HEK293 (cell line): ENCODE results near the gene AMT.

ENCODE experiments used
- FEZF1 ChIP-seq: fragments of 450-650 bp; formaldehyde crosslinking; IDR thresholded peaks from 2 replicates; pipeline ENCODE4 v1.5.1; 2016; ENCODE audit warnings: missing biosample characterization, missing genetic modification characterization
- GLI2 ChIP-seq: fragments of 450-650 bp; formaldehyde crosslinking; IDR thresholded peaks from 2 replicates; pipeline ENCODE4; 2017; ENCODE audit warnings: missing biosample characterization, missing genetic modification characterization, low read depth, borderline replicate concordance
- HOXC10 ChIP-seq: sonication (generic); formaldehyde crosslinking; IDR thresholded peaks from 2 replicates; pipeline ENCODE4 v1.8.1; 2023; ENCODE audit warnings: mild to moderate bottlenecking, missing genetic modification reagents
- SP7 ChIP-seq: fragments of 450-650 bp; formaldehyde crosslinking; IDR thresholded peaks from 2 replicates; pipeline ENCODE4 v1.5.1; 2016; ENCODE audit warnings: missing biosample characterization, missing genetic modification characterization
- ZBTB10 ChIP-seq: fragments of 450-650 bp; formaldehyde crosslinking; IDR thresholded peaks from 2 replicates; pipeline ENCODE4 v1.5.1; 2016; ENCODE audit warnings: missing biosample characterization, missing genetic modification characterization
- ZBTB20 ChIP-seq: fragments of 450-650 bp; formaldehyde crosslinking; IDR thresholded peaks from 2 replicates; pipeline ENCODE4 v1.5.1; 2016; ENCODE audit warnings: missing biosample characterization, missing genetic modification characterization
- ZNF114 ChIP-seq: fragments of 450-650 bp; formaldehyde crosslinking; IDR thresholded peaks from 2 replicates; pipeline ENCODE4 v1.5.0; 2017; ENCODE audit warnings: missing biosample characterization, missing genetic modification characterization
- ZNF157 ChIP-seq: fragments of 450-650 bp; formaldehyde crosslinking; IDR thresholded peaks from 2 replicates; pipeline ENCODE4 v1.5.1; 2016; ENCODE audit warnings: missing biosample characterization, missing genetic modification characterization
- ZNF174 ChIP-seq: fragments of 450-650 bp; formaldehyde crosslinking; IDR thresholded peaks from 2 replicates; pipeline ENCODE4 v1.5.0; 2017; ENCODE audit warnings: missing biosample characterization, mild to moderate bottlenecking, missing genetic modification characterization
- ZNF19 ChIP-seq: fragments of 450-650 bp; formaldehyde crosslinking; IDR thresholded peaks from 2 replicates; pipeline ENCODE4; 2016; ENCODE audit warnings: missing biosample characterization, missing genetic modification characterization, low read depth
- ZNF280C ChIP-seq: fragments of 450-650 bp; formaldehyde crosslinking; IDR thresholded peaks from 2 replicates; pipeline ENCODE4 v1.5.1; 2016; ENCODE audit warnings: missing biosample characterization, missing genetic modification characterization
- ZNF311 ChIP-seq: fragments of 450-650 bp; formaldehyde crosslinking; IDR thresholded peaks from 2 replicates; pipeline ENCODE4 v1.5.1; 2017; ENCODE audit warnings: missing biosample characterization, missing genetic modification characterization, borderline replicate concordance
- ZNF473 ChIP-seq: fragments of 450-650 bp; formaldehyde crosslinking; IDR thresholded peaks from 2 replicates; pipeline ENCODE4 v1.5.1; 2017; ENCODE audit warnings: missing biosample characterization, missing genetic modification characterization
- ZNF560 ChIP-seq: fragments of 450-650 bp; formaldehyde crosslinking; IDR thresholded peaks from 2 replicates; pipeline ENCODE4 v1.5.1; 2017; ENCODE audit warnings: missing biosample characterization, missing genetic modification characterization, borderline replicate concordance
- ZNF561 ChIP-seq: fragments of 450-650 bp; IDR thresholded peaks from 2 replicates; pipeline ENCODE4 v1.5.1; 2018; ENCODE audit warnings: missing biosample characterization, missing genetic modification characterization, borderline replicate concordance
- ZNF596 ChIP-seq: fragments of 450-650 bp; IDR thresholded peaks from 2 replicates; pipeline ENCODE4 v1.5.0; 2018; ENCODE audit warnings: missing biosample characterization, mild to moderate bottlenecking, missing genetic modification characterization, moderate library complexity
- ZNF645 ChIP-seq: fragments of 450-650 bp; formaldehyde crosslinking; IDR thresholded peaks from 2 replicates; pipeline ENCODE4; 2016; ENCODE audit warnings: missing biosample characterization, missing genetic modification characterization
- ZSCAN18 ChIP-seq: fragments of 450-650 bp; formaldehyde crosslinking; IDR thresholded peaks from 2 replicates; pipeline ENCODE4 v1.5.1; 2016; ENCODE audit warnings: missing biosample characterization, missing genetic modification characterization
- TF ChIP-seq, protein P1 (sequence below): fragments of 450-650 bp; formaldehyde crosslinking; IDR thresholded peaks from 2 replicates; pipeline ENCODE4 v1.5.1; 2016; ENCODE audit warnings: missing biosample characterization, missing genetic modification characterization
- TF ChIP-seq, protein P2 (sequence below): fragments of 450-650 bp; formaldehyde crosslinking; IDR thresholded peaks from 2 replicates; pipeline ENCODE4 v1.5.1; 2016; ENCODE audit warnings: missing biosample characterization, missing genetic modification characterization
- TF ChIP-seq, protein P3 (sequence below): fragments of 450-650 bp; IDR thresholded peaks from 2 replicates; pipeline ENCODE4 v1.5.1; 2018; ENCODE audit warnings: missing biosample characterization, mild to moderate bottlenecking, missing genetic modification characterization

The AMT gene

GRCh38 chr3:49469037-49469935, 47.0 kb upstream of the AMT start (continued):
- TF ChIP-seq, protein P1, sequence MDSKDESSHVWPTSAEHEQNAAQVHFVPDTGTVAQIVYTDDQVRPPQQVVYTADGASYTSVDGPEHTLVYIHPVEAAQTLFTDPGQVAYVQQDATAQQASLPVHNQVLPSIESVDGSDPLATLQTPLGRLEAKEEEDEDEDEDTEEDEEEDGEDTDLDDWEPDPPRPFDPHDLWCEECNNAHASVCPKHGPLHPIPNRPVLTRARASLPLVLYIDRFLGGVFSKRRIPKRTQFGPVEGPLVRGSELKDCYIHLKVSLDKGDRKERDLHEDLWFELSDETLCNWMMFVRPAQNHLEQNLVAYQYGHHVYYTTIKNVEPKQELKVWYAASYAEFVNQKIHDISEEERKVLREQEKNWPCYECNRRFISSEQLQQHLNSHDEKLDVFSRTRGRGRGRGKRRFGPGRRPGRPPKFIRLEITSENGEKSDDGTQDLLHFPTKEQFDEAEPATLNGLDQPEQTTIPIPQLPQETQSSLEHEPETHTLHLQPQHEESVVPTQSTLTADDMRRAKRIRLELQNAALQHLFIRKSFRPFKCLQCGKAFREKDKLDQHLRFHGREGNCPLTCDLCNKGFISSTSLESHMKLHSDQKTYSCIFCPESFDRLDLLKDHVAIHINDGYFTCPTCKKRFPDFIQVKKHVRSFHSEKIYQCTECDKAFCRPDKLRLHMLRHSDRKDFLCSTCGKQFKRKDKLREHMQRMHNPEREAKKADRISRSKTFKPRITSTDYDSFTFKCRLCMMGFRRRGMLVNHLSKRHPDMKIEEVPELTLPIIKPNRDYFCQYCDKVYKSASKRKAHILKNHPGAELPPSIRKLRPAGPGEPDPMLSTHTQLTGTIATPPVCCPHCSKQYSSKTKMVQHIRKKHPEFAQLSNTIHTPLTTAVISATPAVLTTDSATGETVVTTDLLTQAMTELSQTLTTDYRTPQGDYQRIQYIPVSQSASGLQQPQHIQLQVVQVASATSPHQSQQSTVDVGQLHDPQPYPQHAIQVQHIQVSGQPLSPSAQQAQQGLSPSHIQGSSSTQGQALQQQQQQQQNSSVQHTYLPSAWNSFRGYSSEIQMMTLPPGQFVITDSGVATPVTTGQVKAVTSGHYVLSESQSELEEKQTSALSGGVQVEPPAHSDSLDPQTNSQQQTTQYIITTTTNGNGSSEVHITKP (tag by site-specific recombination) = peak; percentile 22; the same call in 1 of the 2 replicates
- TF ChIP-seq ZBTB10 (tag by site-specific recombination) (no peak), ZNF19 (tag by site-specific recombination) (no peak), ZNF311 (tag by site-specific recombination) (no peak), ZNF473 (no peak), ZNF114 (tag by site-specific recombination) (no peak), ZSCAN18 (tag by site-specific recombination) (no peak), ZNF560 (no peak), ZNF174 (tag by site-specific recombination) (no peak), ZNF561 (tag by site-specific recombination) (peak; percentile 37; the same call in 1 of the 2 replicates), GLI2 (tag by site-specific recombination) (no peak), ZNF596 (tag by site-specific recombination) (no peak), SP7 (peak; percentile 30; the same call in 1 of the 2 replicates), ZNF280C (tag by site-specific recombination) (no peak), ZNF157 (tag by site-specific recombination) (no peak), HOXC10 (no peak), ZNF645 (tag by site-specific recombination) (no peak), ZBTB20 (tag by site-specific recombination) (no peak), FEZF1 (no peak)
- TF ChIP-seq, protein P2, sequence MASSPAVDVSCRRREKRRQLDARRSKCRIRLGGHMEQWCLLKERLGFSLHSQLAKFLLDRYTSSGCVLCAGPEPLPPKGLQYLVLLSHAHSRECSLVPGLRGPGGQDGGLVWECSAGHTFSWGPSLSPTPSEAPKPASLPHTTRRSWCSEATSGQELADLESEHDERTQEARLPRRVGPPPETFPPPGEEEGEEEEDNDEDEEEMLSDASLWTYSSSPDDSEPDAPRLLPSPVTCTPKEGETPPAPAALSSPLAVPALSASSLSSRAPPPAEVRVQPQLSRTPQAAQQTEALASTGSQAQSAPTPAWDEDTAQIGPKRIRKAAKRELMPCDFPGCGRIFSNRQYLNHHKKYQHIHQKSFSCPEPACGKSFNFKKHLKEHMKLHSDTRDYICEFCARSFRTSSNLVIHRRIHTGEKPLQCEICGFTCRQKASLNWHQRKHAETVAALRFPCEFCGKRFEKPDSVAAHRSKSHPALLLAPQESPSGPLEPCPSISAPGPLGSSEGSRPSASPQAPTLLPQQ = peak; percentile 12; the same call in 1 of the 2 replicates
- TF ChIP-seq, protein P3, sequence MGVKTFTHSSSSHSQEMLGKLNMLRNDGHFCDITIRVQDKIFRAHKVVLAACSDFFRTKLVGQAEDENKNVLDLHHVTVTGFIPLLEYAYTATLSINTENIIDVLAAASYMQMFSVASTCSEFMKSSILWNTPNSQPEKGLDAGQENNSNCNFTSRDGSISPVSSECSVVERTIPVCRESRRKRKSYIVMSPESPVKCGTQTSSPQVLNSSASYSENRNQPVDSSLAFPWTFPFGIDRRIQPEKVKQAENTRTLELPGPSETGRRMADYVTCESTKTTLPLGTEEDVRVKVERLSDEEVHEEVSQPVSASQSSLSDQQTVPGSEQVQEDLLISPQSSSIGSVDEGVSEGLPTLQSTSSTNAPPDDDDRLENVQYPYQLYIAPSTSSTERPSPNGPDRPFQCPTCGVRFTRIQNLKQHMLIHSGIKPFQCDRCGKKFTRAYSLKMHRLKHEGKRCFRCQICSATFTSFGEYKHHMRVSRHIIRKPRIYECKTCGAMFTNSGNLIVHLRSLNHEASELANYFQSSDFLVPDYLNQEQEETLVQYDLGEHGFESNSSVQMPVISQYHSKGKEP (tag by site-specific recombination) = no peak
